Stimulated activated CD8-positive, alpha-beta memory T cell treated with anti-CD3 and anti-CD28 coated beads, Interleukin-12 subunit alpha, Interleukin-12 subunit beta, amount 100 ng/mL, for 24 hours (primary cell): ENCODE results near the gene USP7.
"Not testable (repeated sequence)": the region's sequence is repeated elsewhere in the genome, so short reads cannot be mapped to it uniquely, and the experiment has no call there.

Experiments used
- DNase-seq: peaks from one replicate; pipeline ENCODE4 v3.0.0-alpha.2; 2020; ENCODE audit errors: extremely low read depth

Gene USP7

GRCh38 chr16:8963821-8964441, at the start of gene USP7:
TSS of gene USP7 (minus strand) at chr16:8963906. CDS start at chr16:8963285, 621 bp downstream.
- DNase-seq = peak; percentile 82

- DNase-seq = no peak
Measured at GRCh38 chr16:9013508-9013864, 49.8 kb upstream of the USP7 start.

- DNase-seq = no peak
Measured at GRCh38 chr16:9012848-9013507, 49.3 kb upstream of the USP7 start.

GRCh38 chr16:9012330-9012729, 48.6 kb upstream of the USP7 start:
- DNase-seq = no peak

- peak; percentile 35 for DNase-seq
Measured at GRCh38 chr16:9008601-9009260, 45.0 kb upstream of the USP7 start.

- no peak for DNase-seq
Measured at GRCh38 chr16:9007177-9007794, 43.6 kb upstream of the USP7 start.

GRCh38 chr16:9004183-9004582, 40.5 kb upstream of the USP7 start:
- no peak for DNase-seq

- no peak for DNase-seq
Measured at GRCh38 chr16:9003763-9004162, 40.1 kb upstream of the USP7 start.

- no peak for DNase-seq
Measured at GRCh38 chr16:9003322-9003721, 39.6 kb upstream of the USP7 start.

GRCh38 chr16:9002042-9002441, 38.3 kb upstream of the USP7 start:
- no peak for DNase-seq

GRCh38 chr16:9000664-9001063, 37.0 kb upstream of the USP7 start:
- DNase-seq = no peak

GRCh38 chr16:8999800-9000199, 36.1 kb upstream of the USP7 start:
- no peak for DNase-seq

- DNase-seq = no peak
Measured at GRCh38 chr16:8998108-8998507, 34.4 kb upstream of the USP7 start.

GRCh38 chr16:8996891-8997290, 33.2 kb upstream of the USP7 start:
- no peak for DNase-seq

GRCh38 chr16:8990445-8990844, 26.7 kb upstream of the USP7 start:
- no peak for DNase-seq

- no peak for DNase-seq
Measured at GRCh38 chr16:8989099-8989878, 25.6 kb upstream of the USP7 start.

GRCh38 chr16:8986818-8987191, 23.1 kb upstream of the USP7 start:
- no peak for DNase-seq

- DNase-seq = no peak
Measured at GRCh38 chr16:8986111-8986510, 22.4 kb upstream of the USP7 start.

- no peak for DNase-seq
Measured at GRCh38 chr16:8982816-8983215, 19.1 kb upstream of the USP7 start.

- not testable (repeated sequence) for DNase-seq
Measured at GRCh38 chr16:8981901-8982300, 18.2 kb upstream of the USP7 start.

- not testable (repeated sequence) for DNase-seq
Measured at GRCh38 chr16:8976189-8976588, 12.5 kb upstream of the USP7 start.

- DNase-seq = no peak
Measured at GRCh38 chr16:8975039-8975438, 11.3 kb upstream of the USP7 start.
